HUES48 (cell line): Measurements from ENCODE around the gene ARGLU1.
A peak's percentile ranks its signal among the peaks of the same experiment; 100 is the strongest.

Experiments used
- H3K27ac ChIP-seq: one replicate; pipeline ENCODE4 v1.7.0; 2013; ENCODE audit warnings: low read depth, low read length, inconsistent platforms
- H3K27me3 ChIP-seq: 2 replicates; pipeline ENCODE4 v1.6.1; 2013; ENCODE audit warnings: mild to moderate bottlenecking, low read length; ENCODE audit not compliant: control insufficient read depth, insufficient read depth
- H3K36me3 ChIP-seq: 2 replicates; pipeline ENCODE4 v1.6.1; 2013; ENCODE audit warnings: low read length; ENCODE audit not compliant: control insufficient read depth, insufficient read depth
- H3K4me1 ChIP-seq: 2 replicates; pipeline ENCODE4 v1.6.1; 2013; ENCODE audit warnings: mild to moderate bottlenecking, low read length; ENCODE audit not compliant: control insufficient read depth, insufficient read depth
- H3K4me3 ChIP-seq: 2 replicates; pipeline ENCODE4 v1.5.1; 2013; ENCODE audit warnings: mild to moderate bottlenecking, low read depth, low read length
- H3K9ac ChIP-seq: 2 replicates; pipeline ENCODE4 v1.6.1; 2013; ENCODE audit warnings: mild to moderate bottlenecking, low read depth, low read length, moderate library complexity
- H3K9me3 ChIP-seq: 2 replicates; pipeline ENCODE4 v1.6.1; 2013; ENCODE audit warnings: low read length; ENCODE audit not compliant: control insufficient read depth, insufficient read depth

ARGLU1 gene

DNA sequence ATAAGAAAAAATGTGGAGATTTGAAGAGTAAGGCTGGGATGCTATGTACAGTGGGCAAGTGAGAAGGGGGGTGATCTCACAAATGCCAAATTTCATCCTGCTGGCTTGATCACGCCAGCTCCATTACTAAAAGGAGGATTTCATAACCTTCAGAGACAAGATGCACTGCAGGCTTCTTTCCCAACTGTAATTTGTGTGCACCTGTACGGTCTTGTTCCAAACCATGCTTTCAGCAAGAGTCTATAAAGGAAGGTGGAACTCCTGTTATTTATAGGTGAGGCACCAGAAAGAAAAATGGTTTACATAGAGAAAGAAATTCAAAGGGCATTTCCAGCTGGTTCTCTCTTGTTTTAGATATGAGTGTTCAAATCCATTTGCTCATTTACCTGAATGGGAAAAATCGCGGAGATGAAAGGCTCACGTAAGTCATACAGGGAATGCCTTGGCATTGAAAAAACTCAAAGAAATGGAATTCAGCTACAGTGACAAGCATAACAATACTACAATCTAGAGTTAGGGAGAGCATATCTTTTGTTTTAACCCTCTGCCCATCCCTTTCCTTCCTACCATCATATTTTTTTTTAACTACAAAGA is 45.7 kb downstream of the ARGLU1 start:
- peaks cover 62% of the 10 kb centered on the region for H3K4me1 ChIP-seq
- no peak overlapping the region for H3K4me3 ChIP-seq
- no peak overlapping the region for H3K27ac ChIP-seq

DNA sequence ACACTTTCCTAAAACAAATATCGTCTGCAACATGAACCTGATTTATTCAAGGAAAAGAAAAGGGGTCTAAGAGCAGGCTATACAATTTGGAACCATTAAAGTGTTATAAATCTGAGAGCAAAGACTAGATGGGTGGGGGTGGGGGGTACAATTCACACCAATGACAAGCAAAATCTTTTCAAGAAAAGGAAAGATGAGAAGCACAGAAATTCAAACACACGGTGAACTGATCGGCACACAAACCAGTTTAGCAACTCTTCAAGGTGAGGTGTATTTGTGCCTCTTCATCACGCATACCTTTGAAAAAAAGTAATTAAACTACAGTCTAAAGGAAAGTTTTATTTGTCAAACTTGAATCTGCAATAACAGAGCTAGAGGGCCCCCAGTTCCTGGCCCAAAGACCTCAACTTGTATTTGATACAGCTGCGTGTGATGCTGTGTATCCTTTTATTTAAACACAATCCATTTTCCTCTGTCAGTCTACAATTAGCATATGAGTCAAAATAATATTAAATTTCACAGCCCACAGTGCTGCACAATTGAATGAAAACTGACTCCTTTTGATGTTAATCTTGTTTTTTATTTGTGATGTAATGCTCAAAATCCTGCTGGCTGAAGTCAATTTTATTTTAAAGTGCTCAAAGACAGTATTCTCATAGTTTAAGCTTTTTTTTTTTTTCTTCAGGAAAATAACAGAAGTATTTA is 46.7 kb downstream of the ARGLU1 start:
- Histone ChIP-seq H3K4me3 (peak overlapping the region; percentile 7; the same call in 1 of the 2 replicates), H3K36me3 (no peaks in the 10 kb centered on the region), H3K27me3 (0 out of 2 replicates have a peak, but pooled peaks cover 6% of the 10 kb centered on the region), H3K9ac (no peak overlapping the region), H3K4me1 (peaks cover 52% of the 10 kb centered on the region), H3K27ac (peak overlapping the region; percentile 24), H3K9me3 (no peaks in the 10 kb centered on the region)

More for the DNA sequence above, 45.7 kb downstream of the ARGLU1 start:
- Histone ChIP-seq H3K36me3 (no peaks in the 10 kb centered on the region), H3K9me3 (no peaks in the 10 kb centered on the region), H3K9ac (no peak overlapping the region), H3K27me3 (0 out of 2 replicates have a peak, but pooled peaks cover 10% of the 10 kb centered on the region)

DNA sequence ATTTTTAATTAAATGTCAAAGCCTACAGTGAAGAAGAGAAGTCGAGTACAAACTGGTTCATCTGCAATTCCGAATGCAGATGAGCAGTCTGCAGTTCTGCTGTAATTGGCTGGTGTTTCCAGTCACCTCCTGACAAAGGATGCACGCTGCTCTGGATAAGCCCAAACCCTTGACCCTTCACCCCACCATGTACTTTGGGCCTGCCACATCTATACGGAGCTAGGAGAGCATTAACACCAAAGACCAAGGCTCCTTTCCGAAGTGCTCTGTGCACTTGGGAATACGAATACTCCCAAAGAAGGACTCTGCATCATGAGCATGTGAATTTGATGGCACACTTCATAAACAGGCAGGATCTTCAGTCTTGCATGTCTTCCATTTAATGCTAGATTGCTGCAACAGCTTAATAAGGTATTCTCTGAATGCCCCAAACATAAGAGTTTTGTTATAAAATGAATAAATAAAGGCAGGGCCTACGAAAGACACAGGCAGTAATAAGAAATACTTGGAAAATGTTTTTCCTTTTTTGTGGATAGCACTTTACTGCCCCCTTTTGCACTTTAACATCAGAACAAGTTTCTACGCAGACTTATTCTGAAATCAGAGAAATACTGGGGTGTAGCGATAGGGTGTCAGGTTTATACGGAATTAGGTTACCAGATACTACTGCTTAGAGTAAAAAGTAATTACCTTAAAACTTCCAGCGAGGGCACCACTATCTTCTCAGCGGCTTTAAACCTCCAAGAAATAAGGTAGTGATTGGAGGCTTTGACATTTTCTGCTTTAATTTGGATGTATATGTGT is 47.5 kb downstream of the ARGLU1 start:
- 0 out of 2 replicates have a peak, but pooled peaks cover under 1% of the 10 kb centered on the region for H3K27me3 ChIP-seq
- H3K4me3 ChIP-seq = no peak overlapping the region
- H3K36me3 ChIP-seq = no peaks in the 10 kb centered on the region
- no peaks in the 10 kb centered on the region for H3K9me3 ChIP-seq
- H3K27ac ChIP-seq = peak overlapping the region; percentile 11
- H3K9ac ChIP-seq = no peak overlapping the region
- H3K4me1 ChIP-seq = peaks cover 50% of the 10 kb centered on the region

DNA sequence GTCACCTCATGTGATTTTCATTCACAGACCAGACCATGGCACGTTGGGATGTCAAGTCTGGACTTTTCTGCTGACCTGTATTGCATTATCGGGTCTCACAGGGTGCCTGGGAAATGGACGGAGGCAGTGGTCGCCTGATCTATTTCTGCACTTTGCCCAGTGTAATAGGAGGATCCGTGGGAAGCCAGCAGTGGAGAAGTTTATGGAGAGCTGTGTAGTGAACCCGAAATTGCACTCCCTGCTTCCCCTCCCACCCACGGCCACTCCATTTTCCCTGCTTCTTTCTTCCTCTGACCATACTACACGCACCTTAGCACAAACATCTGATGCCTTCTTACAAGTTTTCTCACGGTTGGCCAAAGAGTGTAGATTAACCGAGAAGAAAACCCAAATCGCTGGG is 49.4 kb downstream of the ARGLU1 start:
- Histone ChIP-seq H3K9ac (no peak overlapping the region), H3K36me3 (no peaks in the 10 kb centered on the region), H3K4me1 (peaks cover 61% of the 10 kb centered on the region), H3K9me3 (no peaks in the 10 kb centered on the region), H3K27me3 (no peaks in the 10 kb centered on the region), H3K27ac (no peak overlapping the region), H3K4me3 (no peak overlapping the region)

DNA sequence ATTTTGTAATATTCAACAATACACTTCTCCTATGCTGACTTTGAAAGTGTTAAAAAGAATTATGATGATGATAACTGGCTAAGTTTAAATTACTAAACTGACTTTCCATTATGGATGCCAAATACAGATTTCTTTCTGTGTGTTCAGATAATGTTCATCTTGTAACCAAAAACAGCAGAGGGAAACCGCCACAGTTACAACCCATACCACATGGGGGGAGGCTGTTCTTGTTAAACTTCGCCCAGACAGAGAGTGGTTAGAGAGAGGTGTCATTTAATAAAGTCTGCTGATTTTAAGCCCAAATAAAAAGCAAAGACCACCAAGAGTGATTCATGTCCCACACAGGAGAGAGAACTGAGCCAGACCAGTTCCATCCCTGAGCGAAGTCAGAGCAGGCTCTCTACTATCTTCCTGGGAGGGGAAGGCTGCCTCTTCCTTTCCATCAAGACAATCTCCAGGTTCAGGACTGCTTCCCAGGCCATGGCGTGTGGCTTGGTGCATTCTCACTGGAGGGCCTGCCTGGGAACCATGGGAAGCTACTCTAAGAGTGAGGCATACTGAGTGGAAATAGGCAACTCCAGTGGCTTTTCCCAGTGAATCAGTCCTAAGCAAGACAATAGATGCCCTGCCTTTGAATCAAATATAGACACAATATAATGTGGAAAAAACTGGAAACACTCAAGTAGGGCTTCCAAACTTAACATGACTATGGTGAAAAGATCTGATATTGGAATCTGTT is 50.7 kb downstream of the ARGLU1 start:
- H3K9ac ChIP-seq = no peak overlapping the region
- H3K4me3 ChIP-seq = no peak overlapping the region
- no peak overlapping the region for H3K27ac ChIP-seq
- no peaks in the 10 kb centered on the region for H3K9me3 ChIP-seq
- no peaks in the 10 kb centered on the region for H3K27me3 ChIP-seq
- no peaks in the 10 kb centered on the region for H3K36me3 ChIP-seq
- peaks cover 59% of the 10 kb centered on the region for H3K4me1 ChIP-seq

DNA sequence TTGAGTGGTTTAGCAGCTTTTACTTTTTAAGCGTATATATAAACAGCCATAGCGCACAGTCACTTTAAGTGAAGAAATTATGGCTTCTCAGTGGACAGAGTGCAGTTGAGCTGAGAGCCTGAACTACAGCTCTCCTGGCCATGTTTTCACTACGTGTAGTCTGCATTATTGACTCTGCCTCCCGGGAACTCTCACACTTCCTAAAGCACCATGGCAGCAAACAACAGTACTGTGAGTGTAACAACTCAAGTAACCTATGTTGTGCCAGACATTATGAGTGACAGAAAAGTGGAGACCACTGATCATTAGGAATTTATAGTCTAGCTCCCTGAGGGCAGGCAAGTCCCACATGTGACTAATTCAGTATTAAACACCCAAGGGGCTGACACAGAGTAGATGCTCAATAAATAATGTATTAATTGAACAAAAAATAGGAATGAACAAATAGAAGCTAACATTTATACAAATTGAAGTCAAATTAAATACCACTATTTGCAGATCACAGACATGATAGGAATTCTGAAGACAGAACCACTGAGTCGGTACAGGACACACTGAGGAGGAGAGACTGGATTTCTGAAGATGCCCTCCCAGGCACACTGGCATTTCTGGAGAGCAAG is 52.2 kb downstream of the ARGLU1 start:
- H3K9ac ChIP-seq = no peak overlapping the region
- H3K27me3 ChIP-seq = no peaks in the 10 kb centered on the region
- no peak overlapping the region for H3K27ac ChIP-seq
- H3K4me1 ChIP-seq = peaks cover 44% of the 10 kb centered on the region
- peaks cover 5% of the 10 kb centered on the region; the same call in 1 of the 2 replicates for H3K36me3 ChIP-seq
- H3K4me3 ChIP-seq = no peak overlapping the region
- H3K9me3 ChIP-seq = no peaks in the 10 kb centered on the region

DNA sequence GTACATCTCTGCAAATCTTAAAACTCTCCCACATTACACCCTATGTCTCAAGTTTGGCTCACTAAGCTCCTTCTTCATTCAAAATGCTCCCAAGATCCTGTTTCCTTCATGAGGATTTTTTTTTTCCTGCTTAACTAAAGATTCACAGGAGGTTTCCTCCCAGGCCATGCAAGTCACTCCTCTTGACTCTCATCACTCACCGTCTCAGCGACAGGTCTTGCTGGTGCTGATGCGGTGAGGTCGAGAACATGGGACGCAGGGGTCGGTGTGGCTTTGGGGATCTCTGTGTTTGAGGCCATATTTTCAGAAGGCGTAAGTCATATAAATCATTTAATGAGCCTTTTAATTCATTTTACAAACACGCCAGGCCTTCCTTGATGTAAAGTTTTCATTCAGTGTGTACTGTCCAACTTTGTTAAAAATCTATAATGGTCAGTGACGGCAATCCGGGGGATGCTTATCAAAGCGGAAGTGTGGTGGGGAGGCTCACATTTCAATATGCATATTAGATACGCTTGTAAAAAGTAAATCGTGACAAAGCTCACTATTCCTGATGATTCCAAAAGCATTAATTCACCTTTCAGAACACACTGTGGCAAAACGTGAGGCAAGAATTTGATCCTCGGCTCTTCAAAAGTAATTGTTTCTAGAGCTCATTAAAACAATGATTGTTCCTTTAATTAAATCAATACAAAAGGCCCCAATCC is 52.9 kb downstream of the ARGLU1 start:
- Histone ChIP-seq H3K9ac (no peak overlapping the region), H3K9me3 (no peaks in the 10 kb centered on the region), H3K4me3 (no peak overlapping the region), H3K36me3 (peaks cover 5% of the 10 kb centered on the region; the same call in 1 of the 2 replicates), H3K27me3 (no peaks in the 10 kb centered on the region), H3K27ac (no peak overlapping the region), H3K4me1 (peaks cover 37% of the 10 kb centered on the region)

DNA sequence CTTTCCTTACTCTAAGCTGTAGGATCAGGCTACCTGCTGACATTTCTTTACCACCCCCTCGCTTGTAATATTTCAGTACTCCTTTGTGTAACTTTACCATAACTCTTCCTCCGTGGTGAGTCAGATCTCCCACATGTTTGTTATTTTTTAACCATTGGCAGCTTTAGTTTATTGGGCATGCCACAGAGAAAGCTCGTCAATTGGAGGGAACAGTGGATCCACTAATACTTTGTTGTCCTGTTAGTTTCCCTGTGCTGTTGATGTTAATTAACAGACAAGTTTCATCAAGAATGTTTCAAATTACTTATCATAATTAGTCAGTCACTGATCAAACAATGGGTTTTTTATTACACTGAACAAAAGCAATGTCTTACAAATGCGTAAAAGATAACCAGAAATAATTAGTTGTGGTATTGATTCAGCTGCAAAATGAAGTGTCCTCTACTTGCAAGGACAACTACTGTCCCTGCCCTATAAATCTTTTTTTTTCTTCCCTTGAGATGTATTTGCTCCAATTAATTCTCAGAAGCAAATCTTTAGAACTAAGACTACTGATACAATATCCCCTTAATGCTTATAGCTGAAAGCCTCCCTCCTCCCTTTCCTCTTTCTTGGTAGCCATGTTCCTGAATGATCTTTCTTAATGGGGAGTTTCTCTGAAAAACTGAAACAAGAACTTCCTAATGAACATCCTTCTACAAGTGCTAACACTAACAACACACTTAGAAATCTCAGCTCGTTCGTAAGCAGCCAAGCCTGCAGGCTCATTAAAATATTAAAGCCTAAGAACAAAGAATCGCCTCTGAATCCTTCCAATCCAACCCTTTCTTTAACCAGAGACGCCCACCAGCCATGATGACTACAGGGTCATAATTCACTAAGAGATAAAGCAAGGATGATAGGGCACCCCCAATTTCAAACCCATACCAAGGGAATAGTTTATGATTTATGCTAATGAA is 54.6 kb downstream of the ARGLU1 start:
- H3K4me1 ChIP-seq = peaks cover 40% of the 10 kb centered on the region
- peaks cover 5% of the 10 kb centered on the region; the same call in 1 of the 2 replicates for H3K36me3 ChIP-seq
- peak overlapping the region; percentile 36; the same call in 1 of the 2 replicates for H3K4me3 ChIP-seq
- no peaks in the 10 kb centered on the region for H3K9me3 ChIP-seq
- no peaks in the 10 kb centered on the region for H3K27me3 ChIP-seq
- H3K9ac ChIP-seq = no peak overlapping the region
- peak overlapping the region; percentile 74 for H3K27ac ChIP-seq

DNA sequence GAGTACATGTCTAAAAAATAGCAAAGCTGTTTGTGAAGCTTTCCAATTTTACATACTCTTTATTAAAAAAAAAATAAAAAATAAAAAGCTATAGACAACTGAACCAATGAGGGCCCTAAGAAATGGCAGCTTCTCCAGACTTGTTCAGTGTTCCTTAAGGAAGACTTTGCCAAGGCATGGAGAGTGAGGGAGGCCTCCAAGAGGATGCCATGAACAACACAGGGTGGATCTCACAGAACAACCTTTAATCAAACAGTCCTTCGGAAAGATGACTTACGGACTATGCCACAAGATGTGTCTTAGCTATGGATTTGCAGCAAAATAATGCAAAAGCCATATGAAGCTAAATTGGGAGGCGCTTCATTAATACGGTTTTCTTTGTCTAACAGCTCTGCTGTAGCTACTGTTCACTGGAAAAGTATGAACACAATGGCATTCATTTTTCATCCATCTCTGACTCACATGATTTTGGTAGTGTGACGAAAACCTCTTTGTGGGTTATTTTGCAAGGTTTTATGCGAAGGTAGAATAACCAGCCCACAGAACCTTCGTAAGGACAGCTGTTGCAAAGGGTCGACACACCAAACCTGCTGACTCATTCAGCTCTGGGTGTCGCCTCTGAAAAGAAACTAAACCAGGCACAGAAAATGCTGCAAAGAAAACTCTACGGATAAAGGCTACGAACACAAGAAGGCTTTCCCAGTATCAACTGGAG is 60.2 kb downstream of the ARGLU1 start:
- Histone ChIP-seq H3K9me3 (no peaks in the 10 kb centered on the region), H3K4me3 (no peak overlapping the region), H3K4me1 (peaks cover 23% of the 10 kb centered on the region), H3K9ac (0 out of 2 replicates have a peak overlapping the region, but pooled peaks have one; percentile 0), H3K27ac (peak overlapping the region; percentile 45), H3K27me3 (no peaks in the 10 kb centered on the region), H3K36me3 (peaks cover 7% of the 10 kb centered on the region; the same call in 1 of the 2 replicates)
